Brain microvascular endothelial cell (primary cell): ENCODE measurements around the gene POP4.

Experiments used
- DNase-seq: peaks from one replicate; pipeline ENCODE4 v3.0.0-alpha.2; 2020
- H3K27ac ChIP-seq: fragments of 250-450 bp; sonication (Bioruptor Pico); 2 replicates; pipeline ENCODE4 v1.5.1; 2020; ENCODE audit warnings: mild to moderate bottlenecking, moderate library complexity
- H3K27me3 ChIP-seq: fragments of 250-450 bp; sonication (Bioruptor Pico); replicated peaks from 2 replicates; pipeline ENCODE4 v1.5.1; 2020; ENCODE audit warnings: mild to moderate bottlenecking
- H3K36me3 ChIP-seq: fragments of 250-450 bp; sonication (Bioruptor Pico); replicated peaks from 2 replicates; pipeline ENCODE4 v1.5.1; 2020; ENCODE audit warnings: mild to moderate bottlenecking
- H3K4me3 ChIP-seq: 2 replicates; pipeline ENCODE4 v1.5.1; 2011; ENCODE audit warnings: low read depth, mild to moderate bottlenecking, control low read depth, low read length, moderate library complexity
- CTCF ChIP-seq: IDR thresholded peaks from 2 replicates; pipeline ENCODE4 v1.5.1; 2011; ENCODE audit warnings: low read depth, mild to moderate bottlenecking, moderate library complexity, low read length, control low read depth, inconsistent platforms; ENCODE audit errors: missing control alignments
- in situ Hi-C: cut with HindIII; loops from 2 replicates; pipeline ENCODE4 v1.10.0; 2017; ENCODE audit warnings: low sequenced_read_pairs, low pct_ligation_motif_present

POP4 gene

GRCh38 chr19:29639086-29639485, 33.0 kb downstream of the POP4 start:
- H3K27ac ChIP-seq = no peak overlapping the region
- peaks cover 2% of the 10 kb centered on the region for H3K27me3 ChIP-seq
- H3K4me3 ChIP-seq = no peak overlapping the region
- in situ Hi-C loops = no loop called here
- no peak for TF ChIP-seq CTCF
- no peaks in the 10 kb centered on the region for H3K36me3 ChIP-seq
- DNase-seq = no peak

- no peak overlapping the region for H3K4me3 ChIP-seq
- no peaks in the 10 kb centered on the region for H3K36me3 ChIP-seq
- no peak overlapping the region for H3K27ac ChIP-seq
- in situ Hi-C loops = no loop called here
- no peak for DNase-seq
- H3K27me3 ChIP-seq = peaks cover 2% of the 10 kb centered on the region
- no peak for TF ChIP-seq CTCF
These were observed 34.1 kb downstream of the POP4 start for GRCh38 chr19:29640231-29640630.

GRCh38 chr19:29641597-29641996, 35.5 kb downstream of the POP4 start:
- in situ Hi-C loops = no loop called here
- Histone ChIP-seq H3K36me3 (no peaks in the 10 kb centered on the region), H3K27me3 (peaks cover 2% of the 10 kb centered on the region), H3K4me3 (no peak overlapping the region), H3K27ac (no peak overlapping the region)
- no peak for DNase-seq
- no peak for TF ChIP-seq CTCF

- no peak for DNase-seq
- no peak overlapping the region for H3K27ac ChIP-seq
- no peak overlapping the region for H3K4me3 ChIP-seq
- H3K27me3 ChIP-seq = peaks cover 2% of the 10 kb centered on the region
- in situ Hi-C loops = no loop called here
- no peak for TF ChIP-seq CTCF
- no peaks in the 10 kb centered on the region for H3K36me3 ChIP-seq
These were observed 37.4 kb downstream of the POP4 start for GRCh38 chr19:29643361-29643935.

GRCh38 chr19:29644210-29644609, 38.1 kb downstream of the POP4 start:
- H3K27ac ChIP-seq = no peak overlapping the region
- TF ChIP-seq CTCF = no peak
- in situ Hi-C loops = no loop called here

GRCh38 chr19:29645491-29645867, 39.4 kb downstream of the POP4 start:
- Histone ChIP-seq H3K4me3 (no peak overlapping the region), H3K27ac (no peak overlapping the region), H3K36me3 (no peaks in the 10 kb centered on the region), H3K27me3 (peaks cover 2% of the 10 kb centered on the region)
- in situ Hi-C loops = no loop called here
- DNase-seq = no peak
- TF ChIP-seq CTCF = no peak

More at GRCh38 chr19:29644210-29644609, 38.1 kb downstream of the POP4 start:
- H3K36me3 ChIP-seq = no peaks in the 10 kb centered on the region
- peaks cover 2% of the 10 kb centered on the region for H3K27me3 ChIP-seq
- DNase-seq = no peak
- no peak overlapping the region for H3K4me3 ChIP-seq
